Measurements from ENCODE around the gene MYOZ3. TPM values are rescaled to one million over a fixed set of nuclear protein-coding genes. Genes with fewer than 3 reads are reported as not detected.

MYOZ3 gene
- total and polyA plus RNA-seq, 7 donors: 0.16 to 0.92 (median 0.55) TPM; not detected in 2

DNA sequence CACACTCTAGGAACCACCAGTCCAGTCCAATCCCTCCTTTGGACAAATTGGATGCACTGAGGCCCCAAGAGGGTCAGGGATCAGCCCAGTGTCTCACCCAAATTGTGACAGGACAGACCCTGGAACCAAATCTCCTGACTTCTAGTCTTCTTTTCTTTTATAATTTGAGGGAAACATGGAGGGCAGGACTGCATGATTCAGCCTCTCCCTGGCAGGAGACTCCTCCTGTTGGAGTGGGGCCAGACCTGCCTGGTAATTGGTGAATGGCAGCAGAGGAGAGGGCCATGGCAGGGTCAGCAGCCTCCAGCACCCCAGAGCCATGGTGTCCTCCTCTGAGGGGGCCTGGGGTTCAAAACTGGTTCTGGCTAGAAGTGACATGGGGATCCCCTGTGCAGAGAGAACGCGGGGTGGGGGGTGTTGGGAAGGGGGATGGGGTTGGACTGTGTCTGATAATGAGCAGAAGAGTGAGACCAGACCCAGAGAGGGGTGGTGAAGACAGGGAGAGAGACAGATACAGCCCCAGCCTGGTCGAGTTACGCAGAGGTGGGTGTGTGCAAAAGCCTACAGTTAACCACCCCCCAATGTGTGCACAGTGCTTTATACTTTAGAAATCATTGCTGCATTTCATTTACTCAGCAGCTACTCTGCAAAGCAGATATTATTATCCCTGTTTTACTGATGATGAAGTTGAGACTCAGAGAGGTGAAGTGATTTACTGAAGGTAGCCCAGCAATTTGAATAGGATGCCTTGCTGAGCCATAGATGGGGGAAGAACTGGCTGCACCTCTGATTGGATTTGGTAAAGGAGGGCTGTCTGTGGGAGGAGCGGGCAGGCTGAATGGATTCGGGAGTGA is 24.4 kb upstream of the MYOZ3 start:
- 71 to 78% methylated on average over 6 of the region's 6 CpGs for WGBS, 2 donors
- H3K4me3 ChIP-seq: no peak overlapping the region
- TF ChIP-seq, protein P1, sequence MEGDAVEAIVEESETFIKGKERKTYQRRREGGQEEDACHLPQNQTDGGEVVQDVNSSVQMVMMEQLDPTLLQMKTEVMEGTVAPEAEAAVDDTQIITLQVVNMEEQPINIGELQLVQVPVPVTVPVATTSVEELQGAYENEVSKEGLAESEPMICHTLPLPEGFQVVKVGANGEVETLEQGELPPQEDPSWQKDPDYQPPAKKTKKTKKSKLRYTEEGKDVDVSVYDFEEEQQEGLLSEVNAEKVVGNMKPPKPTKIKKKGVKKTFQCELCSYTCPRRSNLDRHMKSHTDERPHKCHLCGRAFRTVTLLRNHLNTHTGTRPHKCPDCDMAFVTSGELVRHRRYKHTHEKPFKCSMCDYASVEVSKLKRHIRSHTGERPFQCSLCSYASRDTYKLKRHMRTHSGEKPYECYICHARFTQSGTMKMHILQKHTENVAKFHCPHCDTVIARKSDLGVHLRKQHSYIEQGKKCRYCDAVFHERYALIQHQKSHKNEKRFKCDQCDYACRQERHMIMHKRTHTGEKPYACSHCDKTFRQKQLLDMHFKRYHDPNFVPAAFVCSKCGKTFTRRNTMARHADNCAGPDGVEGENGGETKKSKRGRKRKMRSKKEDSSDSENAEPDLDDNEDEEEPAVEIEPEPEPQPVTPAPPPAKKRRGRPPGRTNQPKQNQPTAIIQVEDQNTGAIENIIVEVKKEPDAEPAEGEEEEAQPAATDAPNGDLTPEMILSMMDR (IDR thresholded peaks at IDR 0.05): no peak
- TF ChIP-seq POLR2AphosphoS5 (IDR thresholded peaks at IDR 0.05) (no peak), POLR2A (IDR thresholded peaks at IDR 0.05) (no peak), EP300 (IDR thresholded peaks at IDR 0.05) (no peak)
- H3K36me3 ChIP-seq: no peaks in the 10 kb centered on the region
- no peaks in the 10 kb centered on the region for H3K27me3 ChIP-seq
- H3K27ac ChIP-seq: peak overlapping the region; percentile 20 to 86 (median 80)
- H3K4me1 ChIP-seq: peaks cover 0 to 68% (median 51%) of the 10 kb centered on the region in 4 donors
- intact Hi-C loops (cut with DNase I): no loop called here
- DNase-seq: peak; percentile 81
- H3K9me3 ChIP-seq: no peaks in the 10 kb centered on the region

DNA sequence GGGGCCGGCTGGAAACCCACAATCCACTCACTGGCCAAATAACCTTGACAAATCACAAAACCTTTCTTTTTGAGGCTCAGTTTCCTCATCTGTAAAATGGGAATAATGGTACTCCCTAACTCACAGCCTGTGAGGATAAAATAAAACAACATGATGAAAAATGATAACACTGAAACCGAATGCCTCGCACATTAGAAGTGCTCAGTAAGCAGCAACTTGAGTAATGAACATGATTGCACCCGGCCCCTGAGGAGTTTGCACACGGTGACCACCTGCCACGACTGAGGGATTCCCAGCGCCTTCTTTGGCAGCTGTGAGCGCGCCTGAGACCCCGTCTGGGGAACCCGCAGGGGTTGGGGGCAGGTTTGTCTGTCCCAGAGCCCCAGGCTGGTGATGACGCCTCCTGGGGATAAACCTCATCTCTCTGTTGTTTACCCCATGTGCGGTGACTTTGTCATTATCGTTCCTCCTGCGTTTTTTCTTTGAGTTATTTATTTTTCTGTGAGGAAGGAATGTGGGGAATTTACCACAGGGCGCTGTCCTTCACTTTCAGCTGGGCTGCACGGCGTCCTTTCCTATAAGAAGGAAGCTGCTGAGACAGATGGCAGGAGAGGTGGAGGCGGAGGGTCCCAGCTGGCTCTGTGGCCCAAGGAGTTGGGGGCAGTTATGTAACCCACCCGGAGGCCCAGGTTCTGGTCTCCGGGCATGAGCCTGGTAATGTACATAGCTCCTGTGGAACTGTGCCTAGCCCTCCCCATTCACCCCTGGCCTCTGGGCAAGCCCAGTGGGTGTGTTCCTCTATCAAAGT is 23.6 kb upstream of the MYOZ3 start:
- peak overlapping the region; percentile 17 to 86 (median 80) for H3K27ac ChIP-seq
- no peaks in the 10 kb centered on the region for H3K27me3 ChIP-seq
- peaks cover 0 to 68% (median 55%) of the 10 kb centered on the region in 4 donors for H3K4me1 ChIP-seq
- TF ChIP-seq EP300 (IDR thresholded peaks at IDR 0.05) (no peak), POLR2AphosphoS5 (IDR thresholded peaks at IDR 0.05) (no peak), POLR2A (IDR thresholded peaks at IDR 0.05) (no peak)
- TF ChIP-seq, protein P1 (IDR thresholded peaks at IDR 0.05): no peak
- intact Hi-C loops (cut with DNase I): no loop called here
- no peak overlapping the region for H3K4me3 ChIP-seq
- H3K9me3 ChIP-seq: no peaks in the 10 kb centered on the region
- no peak for DNase-seq
- no peaks in the 10 kb centered on the region for H3K36me3 ChIP-seq
- WGBS, 2 donors: 44 to 60% methylated on average over 21 of the region's 21 CpGs

DNA sequence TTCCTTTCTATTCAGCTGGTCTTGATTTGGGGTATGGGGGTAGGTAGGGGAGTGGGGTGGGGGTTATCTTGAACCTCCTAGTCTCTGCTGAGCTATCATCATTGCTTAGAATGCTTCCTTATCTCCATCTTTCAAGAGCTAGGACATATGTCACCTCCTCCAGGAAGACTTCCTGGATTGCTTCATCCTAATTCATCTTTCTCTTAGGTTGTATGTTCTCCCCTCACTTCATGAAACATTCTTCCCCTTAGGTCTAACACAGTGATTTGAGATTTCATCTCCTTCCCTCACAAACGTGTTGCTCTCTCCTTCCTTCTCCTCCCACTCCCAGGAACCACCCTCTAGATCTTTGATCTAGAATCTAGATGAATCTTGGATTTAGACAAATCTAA is 23.0 kb upstream of the MYOZ3 start:
- no peak for TF ChIP-seq POLR2AphosphoS5 (IDR thresholded peaks at IDR 0.05)
- no peak for TF ChIP-seq EP300 (IDR thresholded peaks at IDR 0.05)
- TF ChIP-seq, protein P1 (IDR thresholded peaks at IDR 0.05): no peak
- intact Hi-C loops (cut with DNase I): no loop called here
- 37 to 44% methylated on average over 1 of the region's 1 CpG for WGBS, 2 donors
- H3K9me3 ChIP-seq: no peaks in the 10 kb centered on the region
- H3K27me3 ChIP-seq: no peaks in the 10 kb centered on the region
- H3K36me3 ChIP-seq: no peaks in the 10 kb centered on the region
- H3K4me3 ChIP-seq: no peak overlapping the region
- H3K27ac ChIP-seq: peak overlapping the region; percentile 17 to 86 (median 80)
- DNase-seq: no peak
- peaks cover 0 to 71% (median 60%) of the 10 kb centered on the region in 4 donors for H3K4me1 ChIP-seq

DNA sequence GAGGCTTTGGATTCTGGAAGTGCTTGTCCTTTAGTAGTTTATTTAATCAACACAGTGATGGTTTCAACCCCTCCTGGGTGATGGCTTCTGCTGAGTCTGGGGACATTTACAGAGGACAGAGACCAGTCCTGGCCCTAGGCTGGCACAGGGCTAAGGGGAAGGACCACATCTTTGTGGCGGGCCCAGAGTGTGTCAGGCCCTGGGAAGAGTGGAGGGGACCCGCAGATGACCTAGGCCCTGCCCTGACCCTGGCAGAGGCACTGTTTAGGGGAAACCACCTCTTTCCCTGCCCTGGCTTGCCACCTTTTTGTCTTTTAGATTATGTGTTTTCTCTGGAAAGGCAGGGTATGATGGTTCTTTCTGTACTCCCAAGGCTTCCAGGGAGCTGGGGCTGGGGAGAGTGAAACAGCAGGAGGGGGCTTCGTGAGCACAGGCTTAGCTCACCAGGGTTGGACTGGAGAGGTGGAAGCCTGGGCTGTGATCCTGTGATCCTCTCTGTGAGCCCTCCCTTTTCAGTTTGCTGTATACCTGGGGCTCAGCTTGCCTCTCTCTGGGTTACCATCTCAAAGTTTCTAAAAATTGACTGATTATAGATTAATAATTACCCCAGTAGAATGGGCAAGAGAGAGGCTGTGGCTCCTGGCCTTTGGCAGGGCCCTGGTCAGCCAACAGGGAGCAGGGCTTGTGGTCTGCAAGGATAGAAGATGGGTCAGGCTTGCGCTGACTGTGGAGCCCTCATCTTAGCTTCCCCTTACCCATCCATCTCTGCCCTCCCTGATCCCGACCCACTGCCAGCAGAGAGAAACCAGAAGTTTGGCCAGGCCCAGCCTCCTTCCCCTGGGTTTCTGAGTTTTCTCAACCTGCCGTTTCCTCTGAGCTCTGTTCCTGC is 22.3 kb upstream of the MYOZ3 start:
- H3K27me3 ChIP-seq: no peaks in the 10 kb centered on the region
- no peaks in the 10 kb centered on the region for H3K9me3 ChIP-seq
- 80 to 85% methylated on average over 6 of the region's 6 CpGs for WGBS, 2 donors
- H3K27ac ChIP-seq: peak overlapping the region; percentile 72 to 86 (median 80)
- intact Hi-C loops (cut with DNase I): no loop called here
- TF ChIP-seq POLR2AphosphoS5 (IDR thresholded peaks at IDR 0.05) (no peak), EP300 (IDR thresholded peaks at IDR 0.05) (no peak), POLR2A (IDR thresholded peaks at IDR 0.05) (no peak)
- TF ChIP-seq, protein P1 (IDR thresholded peaks at IDR 0.05): no peak
- H3K4me3 ChIP-seq: no peak overlapping the region
- no peaks in the 10 kb centered on the region for H3K36me3 ChIP-seq
- no peak for DNase-seq
- peaks cover 0 to 77% (median 66%) of the 10 kb centered on the region in 4 donors for H3K4me1 ChIP-seq

Measured in sigmoid colon (tissue), 7 donors.